Amniotic epithelial cell (primary cell): ENCODE data around the gene SUSD4.

Experiments
- DNase-seq: peaks from one replicate; pipeline ENCODE4 v3.0.0-alpha.2; 2010; ENCODE audit warnings: low read depth

The SUSD4 gene

GRCh38 chr1:223230161-223230881 lies 133.7 kb downstream of the SUSD4 start:
- peak; percentile 84 for DNase-seq

- DNase-seq = no peak
Measured at GRCh38 chr1:223229756-223230155, 134.2 kb downstream of the SUSD4 start.

- peak; percentile 9 for DNase-seq
Measured at GRCh38 chr1:223228931-223229528, 134.9 kb downstream of the SUSD4 start.

- DNase-seq = no peak
Measured at GRCh38 chr1:223228201-223228600, 135.8 kb downstream of the SUSD4 start.

GRCh38 chr1:223227486-223228196 lies 136.3 kb downstream of the SUSD4 start:
- no peak for DNase-seq

GRCh38 chr1:223227031-223227430 lies 136.9 kb downstream of the SUSD4 start:
- no peak for DNase-seq

GRCh38 chr1:223226271-223226670 lies 137.7 kb downstream of the SUSD4 start:
- DNase-seq = no peak

- no peak for DNase-seq
Measured at GRCh38 chr1:223225481-223225880, 138.5 kb downstream of the SUSD4 start.

- no peak for DNase-seq
Measured at GRCh38 chr1:223225061-223225460, 138.9 kb downstream of the SUSD4 start.

- DNase-seq = no peak
Measured at GRCh38 chr1:223224465-223224864, 139.5 kb downstream of the SUSD4 start.

- no peak for DNase-seq
Measured at GRCh38 chr1:223223091-223223995, 140.6 kb downstream of the SUSD4 start.

GRCh38 chr1:223222377-223222776 lies 141.6 kb downstream of the SUSD4 start:
- no peak for DNase-seq

GRCh38 chr1:223221686-223222085 lies 142.3 kb downstream of the SUSD4 start:
- DNase-seq = no peak

- DNase-seq = no peak
Measured at GRCh38 chr1:223219846-223220610, 143.9 kb downstream of the SUSD4 start.

- no peak for DNase-seq
Measured at GRCh38 chr1:223219318-223219635, 144.7 kb downstream of the SUSD4 start.

- no peak for DNase-seq
Measured at GRCh38 chr1:223217781-223218180, 146.2 kb downstream of the SUSD4 start.

GRCh38 chr1:223216531-223217205 lies 147.3 kb downstream of the SUSD4 start:
- DNase-seq = no peak

- DNase-seq = no peak
Measured at GRCh38 chr1:223216074-223216473, 147.9 kb downstream of the SUSD4 start.

GRCh38 chr1:223215026-223215425 lies 148.9 kb downstream of the SUSD4 start:
- DNase-seq = no peak

- DNase-seq = no peak
Measured at GRCh38 chr1:223214261-223214807, 149.6 kb downstream of the SUSD4 start.

- no peak for DNase-seq
Measured at GRCh38 chr1:223212441-223212840, 151.5 kb downstream of the SUSD4 start.
